ENCODE data around the gene CPN2. TPM values are rescaled to one million over a fixed set of nuclear protein-coding genes. Genes with fewer than 3 reads are reported as not detected.

The CPN2 gene
- total and polyA plus RNA-seq, 2 experiments from 2014 or later, result 0.10 to 0.14 TPM

- Mint-ChIP-seq H3K4me1 (peaks cover 17% of the 10 kb centered on the region), H3K27me3 (ENCODE audit: insufficient read depth, low read depth, poor library complexity) (peaks cover 8% of the 10 kb centered on the region), H3K36me3 (ENCODE audit: low read depth) (no peaks in the 10 kb centered on the region), H3K27ac (no peak overlapping the region), H3K9me3 (peaks cover 10% of the 10 kb centered on the region; the same call in 2 of the 3 replicates), H3K4me3 (no peak overlapping the region)
- ATAC-seq (no peak), DNase-seq (ENCODE audit: low spot score) (no peak)
- Histone ChIP-seq H3K9me2 (ENCODE audit: insufficient read depth) (no peaks in the 10 kb centered on the region), H4K20me1 (replicated peaks; ENCODE audit: insufficient read depth) (no peaks in the 10 kb centered on the region), H3K79me2 (replicated peaks; ENCODE audit: insufficient read depth) (no peaks in the 10 kb centered on the region), H3F3A (replicated peaks; ENCODE audit: low read depth) (no peaks in the 10 kb centered on the region), H3K4me2 (no peak overlapping the region), H3K4me1 (ENCODE audit: insufficient read depth) (peaks cover 4% of the 10 kb centered on the region; the same call in 1 of the 2 replicates), H2AFZ (peak overlapping the region; percentile 81; the same call in 1 of the 2 replicates), H3K36me3 (ENCODE audit: insufficient read depth) (no peaks in the 10 kb centered on the region), H3K4me3 (no peak overlapping the region), H3K27ac (ENCODE audit: low read depth) (no peak overlapping the region), H3K27me3 (ENCODE audit: insufficient read depth) (no peaks in the 10 kb centered on the region)
- TF ChIP-seq ZNF114 (CRISPR knock-in tag; IDR thresholded peaks at IDR 0.05) (no peak), JUNB (IDR thresholded peaks at IDR 0.05; ENCODE audit: unreplicated experiment) (no peak)
Observed at GRCh38 chr3:194386648-194387047, 35.5 kb upstream of the CPN2 start.

GRCh38 chr3:194386066-194386465, 34.9 kb upstream of the CPN2 start:
- Histone ChIP-seq H3K36me3 (ENCODE audit: insufficient read depth) (no peaks in the 10 kb centered on the region), H3K4me1 (ENCODE audit: insufficient read depth) (peaks cover 4% of the 10 kb centered on the region; the same call in 1 of the 2 replicates), H3K4me2 (no peak overlapping the region), H3K4me3 (no peak overlapping the region), H4K20me1 (replicated peaks; ENCODE audit: insufficient read depth) (no peaks in the 10 kb centered on the region), H3K27me3 (ENCODE audit: insufficient read depth) (no peaks in the 10 kb centered on the region), H3F3A (replicated peaks; ENCODE audit: low read depth) (no peaks in the 10 kb centered on the region), H3K9me2 (ENCODE audit: insufficient read depth) (no peaks in the 10 kb centered on the region), H3K79me2 (replicated peaks; ENCODE audit: insufficient read depth) (no peaks in the 10 kb centered on the region), H3K27ac (ENCODE audit: low read depth) (no peak overlapping the region), H2AFZ (peak overlapping the region; percentile 81; the same call in 1 of the 2 replicates)
- Mint-ChIP-seq H3K36me3 (ENCODE audit: low read depth) (no peaks in the 10 kb centered on the region), H3K4me1 (peaks cover 21% of the 10 kb centered on the region), H3K27ac (no peak overlapping the region), H3K9me3 (peaks cover 7% of the 10 kb centered on the region; the same call in 2 of the 3 replicates), H3K4me3 (no peak overlapping the region), H3K27me3 (ENCODE audit: insufficient read depth, low read depth, poor library complexity) (peaks cover 8% of the 10 kb centered on the region)
- DNase-seq (ENCODE audit: low spot score) (no peak), ATAC-seq (no peak)
- no peak for TF ChIP-seq ETS1 (IDR thresholded peaks at IDR 0.05)
- no peak for TF ChIP-seq JUNB (IDR thresholded peaks at IDR 0.05; ENCODE audit: unreplicated experiment)
- no peak for TF ChIP-seq EZH2 (IDR thresholded peaks at IDR 0.05; ENCODE audit: low read depth, unreplicated experiment)
- TF ChIP-seq EZH2phosphoT487 (IDR thresholded peaks at IDR 0.05; ENCODE audit: unreplicated experiment), result no peak

GRCh38 chr3:194384569-194385001, 33.5 kb upstream of the CPN2 start:
- Mint-ChIP-seq H3K4me1 (peaks cover 32% of the 10 kb centered on the region), H3K27ac (no peak overlapping the region), H3K27me3 (ENCODE audit: insufficient read depth, low read depth, poor library complexity) (peaks cover 8% of the 10 kb centered on the region), H3K4me3 (no peak overlapping the region), H3K36me3 (ENCODE audit: low read depth) (no peaks in the 10 kb centered on the region), H3K9me3 (no peaks in the 10 kb centered on the region)
- no peaks in the 10 kb centered on the region for H3F3A ChIP-seq (replicated peaks; ENCODE audit: low read depth)
- no peak overlapping the region for H3K4me2 ChIP-seq
- H3K27me3 ChIP-seq (ENCODE audit: insufficient read depth), result no peaks in the 10 kb centered on the region
- H3K4me3 ChIP-seq, result no peak overlapping the region
- no peaks in the 10 kb centered on the region for H4K20me1 ChIP-seq (replicated peaks; ENCODE audit: insufficient read depth)
- no peak overlapping the region for H3K27ac ChIP-seq (ENCODE audit: low read depth)
- no peaks in the 10 kb centered on the region for H3K36me3 ChIP-seq (ENCODE audit: insufficient read depth)
- H3K79me2 ChIP-seq (replicated peaks; ENCODE audit: insufficient read depth), result no peaks in the 10 kb centered on the region
- DNase-seq (ENCODE audit: low spot score) (no peak), ATAC-seq (no peak)
- peaks cover 4% of the 10 kb centered on the region; the same call in 1 of the 2 replicates for H3K4me1 ChIP-seq (ENCODE audit: insufficient read depth)
- no peak for TF ChIP-seq NANOG (IDR thresholded peaks at IDR 0.05; ENCODE audit: borderline replicate concordance)
- no peaks in the 10 kb centered on the region for H3K9me2 ChIP-seq (ENCODE audit: insufficient read depth)
- no peak overlapping the region for H2AFZ ChIP-seq

All from GM23338 (cell line).